GM12865 (cell line): ENCODE data around the gene ROBO3.
A peak's percentile ranks its signal among the peaks of the same experiment; 100 is the strongest.

ENCODE experiments used
- DNase-seq: peaks from one replicate; pipeline ENCODE4 v3.0.0; 2010; ENCODE audit warnings: low read depth
- H3K4me3 ChIP-seq: 2 replicates; pipeline ENCODE4 v1.5.1; 2011; ENCODE audit warnings: mild to moderate bottlenecking, low read depth, low read length, control low read depth
- TF ChIP-seq, protein P1 (sequence below): IDR thresholded peaks from 2 replicates; pipeline ENCODE4 v1.5.1; 2011; ENCODE audit warnings: low read length, control low read depth, low read depth, inconsistent platforms; ENCODE audit not compliant: insufficient read depth; ENCODE audit errors: missing control alignments

The ROBO3 gene

DNA sequence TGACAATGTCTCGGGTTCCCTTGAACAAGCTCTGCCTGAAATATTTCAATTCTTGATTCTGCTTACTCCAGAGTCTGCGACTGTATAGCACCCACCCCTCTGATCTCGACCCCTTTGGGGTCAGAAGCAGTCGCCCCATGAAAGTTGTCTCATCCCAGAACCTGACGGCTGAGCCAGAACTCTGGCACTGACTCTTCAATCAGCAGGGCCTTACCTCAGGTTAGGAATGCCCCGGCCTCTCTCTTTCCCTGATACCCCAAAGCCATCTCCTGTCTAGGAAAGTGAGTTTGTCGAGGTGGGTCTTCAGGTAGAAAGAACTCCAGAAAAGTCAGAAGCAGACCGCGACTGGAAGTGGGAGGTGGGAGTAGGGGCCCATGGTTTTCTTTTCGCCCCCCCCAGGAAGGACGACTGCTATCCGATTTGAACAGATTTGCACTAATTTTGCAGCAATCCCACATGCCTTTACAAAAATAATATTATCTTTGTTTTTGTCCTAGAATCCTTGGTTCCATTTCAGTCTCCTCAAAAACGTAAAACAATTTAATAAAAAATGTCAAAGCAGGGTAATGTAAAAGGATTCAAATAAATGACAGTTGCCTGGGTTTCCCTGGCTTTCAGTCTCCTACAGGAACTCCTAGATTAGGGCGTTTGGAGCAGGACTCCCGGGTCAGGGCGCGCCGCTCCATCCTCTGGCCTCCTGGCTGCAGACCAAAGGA, 898 bp upstream of the ROBO3 start:
- TF ChIP-seq, protein P1, sequence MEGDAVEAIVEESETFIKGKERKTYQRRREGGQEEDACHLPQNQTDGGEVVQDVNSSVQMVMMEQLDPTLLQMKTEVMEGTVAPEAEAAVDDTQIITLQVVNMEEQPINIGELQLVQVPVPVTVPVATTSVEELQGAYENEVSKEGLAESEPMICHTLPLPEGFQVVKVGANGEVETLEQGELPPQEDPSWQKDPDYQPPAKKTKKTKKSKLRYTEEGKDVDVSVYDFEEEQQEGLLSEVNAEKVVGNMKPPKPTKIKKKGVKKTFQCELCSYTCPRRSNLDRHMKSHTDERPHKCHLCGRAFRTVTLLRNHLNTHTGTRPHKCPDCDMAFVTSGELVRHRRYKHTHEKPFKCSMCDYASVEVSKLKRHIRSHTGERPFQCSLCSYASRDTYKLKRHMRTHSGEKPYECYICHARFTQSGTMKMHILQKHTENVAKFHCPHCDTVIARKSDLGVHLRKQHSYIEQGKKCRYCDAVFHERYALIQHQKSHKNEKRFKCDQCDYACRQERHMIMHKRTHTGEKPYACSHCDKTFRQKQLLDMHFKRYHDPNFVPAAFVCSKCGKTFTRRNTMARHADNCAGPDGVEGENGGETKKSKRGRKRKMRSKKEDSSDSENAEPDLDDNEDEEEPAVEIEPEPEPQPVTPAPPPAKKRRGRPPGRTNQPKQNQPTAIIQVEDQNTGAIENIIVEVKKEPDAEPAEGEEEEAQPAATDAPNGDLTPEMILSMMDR: no peak

GRCh38 chr11:124864892-124865180, 396 bp upstream of the ROBO3 start:
- no peak for DNase-seq
- TF ChIP-seq, protein P1: no peak
- no peak overlapping the region for H3K4me3 ChIP-seq

More for the DNA sequence above, 898 bp upstream of the ROBO3 start:
- DNase-seq: no peak
- H3K4me3 ChIP-seq: no peak overlapping the region

- H3K4me3 ChIP-seq: no peak overlapping the region
- TF ChIP-seq, protein P1: peak; percentile 59
- peak; percentile 19 for DNase-seq
Measured at GRCh38 chr11:124865902-124866851, 945 bp downstream of the ROBO3 start.

DNA sequence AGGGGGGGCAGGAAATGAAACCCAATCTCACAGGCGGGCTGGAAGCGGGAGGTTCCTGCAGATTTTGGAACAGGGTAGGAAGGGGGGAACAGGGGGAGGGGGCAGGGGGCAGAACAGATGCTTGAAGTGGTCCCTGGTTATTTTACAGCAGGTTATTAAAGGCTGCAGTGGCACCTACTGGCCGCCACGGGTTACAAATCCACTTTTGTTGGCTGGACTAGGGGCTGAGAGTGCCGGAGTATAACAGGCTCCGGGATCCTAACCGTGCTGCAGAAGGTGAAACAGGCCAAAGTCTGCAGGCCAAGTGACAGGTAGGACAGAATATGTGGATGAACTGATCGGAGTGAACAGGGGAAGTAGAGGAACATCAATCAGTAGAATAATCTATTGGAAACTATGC, 2.5 kb downstream of the ROBO3 start:
- peak; percentile 29 for DNase-seq
- TF ChIP-seq, protein P1: peak; percentile 37

GRCh38 chr11:124868331-124869274, 3.4 kb downstream of the ROBO3 start:
- DNase-seq: no peak
- TF ChIP-seq, protein P1: no peak
- H3K4me3 ChIP-seq: no peak overlapping the region

More for the DNA sequence above, 2.5 kb downstream of the ROBO3 start:
- no peak overlapping the region for H3K4me3 ChIP-seq

- TF ChIP-seq, protein P1: no peak
- DNase-seq: no peak
- H3K4me3 ChIP-seq: no peak overlapping the region
Measured at GRCh38 chr11:124869331-124869730, 4.1 kb downstream of the ROBO3 start.
